Kidney epithelial cell (primary cell): ENCODE measurements around the gene CORO1A. TPM values are rescaled to one million over a fixed set of nuclear protein-coding genes. Genes with fewer than 3 reads are reported as not detected.
"Not testable (repeated sequence)": the region's sequence is repeated elsewhere in the genome, so short reads cannot be mapped to it uniquely, and the experiment has no call there.

ENCODE experiments used
- DNase-seq: peaks from one replicate; pipeline ENCODE4 v3.0.0-alpha.2; 2010; ENCODE audit warnings: low read depth
- H3K27me3 ChIP-seq: 2 replicates; pipeline ENCODE4 v1.6.0; 2011; ENCODE audit warnings: low read length; ENCODE audit not compliant: control insufficient read depth, insufficient read depth
- H3K36me3 ChIP-seq: 2 replicates; pipeline ENCODE4 v1.5.1; 2011; ENCODE audit warnings: low read length; ENCODE audit not compliant: control insufficient read depth, insufficient read depth
- H3K4me3 ChIP-seq: 2 replicates; pipeline ENCODE4 v1.5.1; 2011; ENCODE audit warnings: low read depth, mild to moderate bottlenecking, control low read depth, low read length
- total RNA-seq: library from RNA; depleted of rRNA; stranded (reverse); fragments of >200 nt; gene quantifications from 2 replicates; pipeline ENCODE4 v1.2.3, GENCODE V29; 2015
- TF ChIP-seq, protein P1 (sequence below): IDR thresholded peaks from 2 replicates; pipeline ENCODE4 v1.5.1; 2011; ENCODE audit warnings: mild to moderate bottlenecking, moderate library complexity, low read length, control low read depth, inconsistent platforms; ENCODE audit not compliant: insufficient read depth, poor library complexity, severe bottlenecking

Gene CORO1A
- total RNA-seq, 1 donor from 2014 or later: 10.8 TPM

DNA sequence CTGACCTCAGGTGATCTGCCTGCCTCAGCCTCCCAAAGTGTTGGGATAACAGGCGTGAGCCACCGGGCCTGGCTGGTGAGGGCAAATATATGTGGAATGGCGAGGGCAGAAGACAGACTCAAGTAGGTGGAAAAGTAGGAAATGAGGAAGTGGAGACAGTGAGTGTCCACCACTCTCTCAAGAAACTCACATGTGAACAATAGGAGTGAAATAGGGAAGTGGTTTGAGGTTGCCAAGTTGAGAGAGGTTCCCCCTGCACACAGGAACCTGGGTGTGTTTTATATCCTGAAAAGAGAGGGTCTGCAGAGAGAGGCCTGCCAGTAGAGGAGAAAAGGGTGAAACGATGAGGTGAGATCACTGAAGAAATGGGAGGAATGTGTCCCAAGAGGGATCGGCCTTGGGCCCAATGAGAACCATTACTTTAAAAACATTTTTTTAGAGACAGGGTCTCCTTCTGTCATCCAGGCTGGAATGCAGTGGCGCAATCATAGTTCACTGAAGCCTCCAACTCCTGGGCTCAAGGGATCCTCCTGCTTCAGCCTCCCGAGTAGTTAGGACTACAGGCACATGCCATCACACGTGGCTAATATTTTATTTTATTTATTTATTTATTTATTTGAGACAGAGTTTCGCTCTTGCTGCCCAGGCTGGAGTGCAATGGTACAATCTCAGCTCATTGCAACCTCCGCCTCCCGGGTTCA is 17.1 kb upstream of the CORO1A start:
- H3K27me3 ChIP-seq: no peaks in the 10 kb centered on the region
- no peak for DNase-seq
- TF ChIP-seq, protein P1, sequence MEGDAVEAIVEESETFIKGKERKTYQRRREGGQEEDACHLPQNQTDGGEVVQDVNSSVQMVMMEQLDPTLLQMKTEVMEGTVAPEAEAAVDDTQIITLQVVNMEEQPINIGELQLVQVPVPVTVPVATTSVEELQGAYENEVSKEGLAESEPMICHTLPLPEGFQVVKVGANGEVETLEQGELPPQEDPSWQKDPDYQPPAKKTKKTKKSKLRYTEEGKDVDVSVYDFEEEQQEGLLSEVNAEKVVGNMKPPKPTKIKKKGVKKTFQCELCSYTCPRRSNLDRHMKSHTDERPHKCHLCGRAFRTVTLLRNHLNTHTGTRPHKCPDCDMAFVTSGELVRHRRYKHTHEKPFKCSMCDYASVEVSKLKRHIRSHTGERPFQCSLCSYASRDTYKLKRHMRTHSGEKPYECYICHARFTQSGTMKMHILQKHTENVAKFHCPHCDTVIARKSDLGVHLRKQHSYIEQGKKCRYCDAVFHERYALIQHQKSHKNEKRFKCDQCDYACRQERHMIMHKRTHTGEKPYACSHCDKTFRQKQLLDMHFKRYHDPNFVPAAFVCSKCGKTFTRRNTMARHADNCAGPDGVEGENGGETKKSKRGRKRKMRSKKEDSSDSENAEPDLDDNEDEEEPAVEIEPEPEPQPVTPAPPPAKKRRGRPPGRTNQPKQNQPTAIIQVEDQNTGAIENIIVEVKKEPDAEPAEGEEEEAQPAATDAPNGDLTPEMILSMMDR: no peak
- H3K4me3 ChIP-seq: no peak overlapping the region
- H3K36me3 ChIP-seq: no peaks in the 10 kb centered on the region

DNA sequence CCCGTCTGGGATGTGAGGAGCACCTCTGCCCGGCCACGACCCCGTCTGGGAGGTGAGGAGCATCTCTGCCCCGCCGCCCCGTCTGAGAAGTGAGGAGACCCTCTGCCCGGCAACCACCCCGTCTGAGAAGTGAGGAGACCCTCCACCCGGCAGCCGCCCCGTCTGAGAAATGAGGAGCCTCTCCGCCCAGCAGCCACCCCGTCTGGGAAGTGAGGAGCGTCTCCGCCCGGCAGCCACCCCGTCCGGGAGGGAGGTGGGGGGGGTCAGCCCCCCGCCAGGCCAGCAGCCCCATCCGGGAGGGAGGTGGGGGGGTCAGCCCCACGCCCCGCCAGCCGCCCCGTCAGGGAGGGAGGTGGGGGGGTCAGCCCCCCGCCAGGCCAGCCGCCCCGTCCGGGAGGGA is 14.7 kb upstream of the CORO1A start:
- not testable (repeated sequence) for H3K36me3 ChIP-seq, H3K4me3 ChIP-seq, DNase-seq, H3K27me3 ChIP-seq

DNA sequence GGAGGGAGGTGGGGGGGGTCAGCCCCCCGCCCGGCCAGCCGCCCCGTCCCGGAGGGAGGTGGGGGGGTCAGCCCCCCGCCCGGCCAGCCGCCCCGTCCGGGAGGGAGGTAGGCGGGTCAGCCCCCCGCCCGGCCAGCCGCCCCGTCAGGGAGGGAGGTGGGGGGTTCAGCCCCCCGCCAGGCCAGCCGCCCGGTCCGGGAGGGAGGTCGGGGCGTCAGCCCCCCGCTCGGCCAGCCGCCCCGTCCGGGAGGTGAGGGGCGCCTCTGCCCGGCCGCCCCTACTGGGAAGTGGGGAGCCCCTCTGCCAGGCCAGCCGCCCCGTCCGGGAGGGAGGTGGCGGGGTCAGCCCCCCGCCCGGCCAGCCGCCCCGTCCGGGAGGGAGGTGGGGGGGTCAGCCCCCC is 14.0 kb upstream of the CORO1A start:
- H3K36me3 ChIP-seq, DNase-seq, H3K4me3 ChIP-seq, H3K27me3 ChIP-seq: not testable (repeated sequence)

DNA sequence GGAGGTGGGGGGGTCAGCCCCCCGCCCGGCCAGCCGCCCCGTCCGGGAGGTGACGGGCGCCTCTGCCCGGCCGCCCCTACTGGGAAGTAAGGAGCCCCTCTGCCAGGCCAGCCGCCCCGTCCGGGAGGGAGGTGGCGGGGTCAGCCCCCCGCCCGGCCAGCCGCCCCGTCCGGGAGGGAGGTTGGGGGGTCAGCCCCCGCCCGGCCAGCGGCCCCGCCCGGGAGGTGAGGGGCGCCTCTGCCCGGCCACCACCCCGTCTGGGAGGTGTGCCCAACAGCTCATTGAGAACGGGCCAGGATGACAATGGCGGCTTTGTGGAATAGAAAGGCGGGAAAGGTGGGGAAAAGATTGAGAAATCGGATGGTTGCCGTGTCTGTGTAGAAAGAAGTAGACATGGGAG is 13.3 kb upstream of the CORO1A start:
- H3K4me3 ChIP-seq, H3K36me3 ChIP-seq, DNase-seq, H3K27me3 ChIP-seq: not testable (repeated sequence)

DNA sequence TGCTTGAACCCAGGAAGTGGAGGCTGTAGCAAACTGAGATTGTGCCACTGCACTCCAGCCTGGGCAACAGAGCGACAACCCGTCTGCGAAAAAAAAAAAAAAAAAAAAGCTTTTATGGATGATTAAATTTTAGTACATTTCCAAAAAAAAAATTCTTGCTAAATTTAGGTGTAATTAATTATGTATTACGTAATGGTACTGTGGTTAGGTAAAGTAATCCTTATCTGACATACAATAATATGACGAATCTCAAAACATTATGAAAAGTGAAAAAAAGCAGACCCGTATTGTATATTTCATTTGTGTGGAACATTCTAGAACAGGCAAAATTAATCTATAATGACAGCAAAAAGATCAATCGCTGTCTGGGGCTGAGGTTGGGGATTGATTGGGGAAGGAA is 10.3 kb upstream of the CORO1A start:
- no peak for DNase-seq
- no peaks in the 10 kb centered on the region for H3K36me3 ChIP-seq
- no peaks in the 10 kb centered on the region for H3K27me3 ChIP-seq
- H3K4me3 ChIP-seq: no peak overlapping the region
- TF ChIP-seq, protein P1: no peak

DNA sequence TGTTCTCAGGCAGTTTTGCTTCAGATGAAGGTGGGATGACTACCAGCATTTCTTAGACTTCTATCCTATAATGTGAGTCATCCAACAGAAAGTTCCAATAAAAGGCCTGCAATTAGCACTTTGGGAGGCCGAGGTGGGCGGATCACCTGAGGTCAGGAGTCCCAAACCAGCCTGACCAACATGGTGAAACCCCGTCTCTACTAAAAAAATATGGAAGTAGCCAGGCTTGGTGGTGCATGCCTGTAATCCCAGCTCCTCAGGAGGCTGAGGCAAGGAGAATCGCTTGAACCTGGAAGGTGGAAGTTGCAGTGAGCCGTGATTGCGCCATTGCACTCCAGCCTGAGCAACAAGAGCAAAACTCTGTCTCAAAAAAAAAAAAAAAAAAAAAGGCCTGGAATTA is 6.5 kb upstream of the CORO1A start:
- H3K27me3 ChIP-seq, H3K36me3 ChIP-seq, DNase-seq: not testable (repeated sequence)

DNA sequence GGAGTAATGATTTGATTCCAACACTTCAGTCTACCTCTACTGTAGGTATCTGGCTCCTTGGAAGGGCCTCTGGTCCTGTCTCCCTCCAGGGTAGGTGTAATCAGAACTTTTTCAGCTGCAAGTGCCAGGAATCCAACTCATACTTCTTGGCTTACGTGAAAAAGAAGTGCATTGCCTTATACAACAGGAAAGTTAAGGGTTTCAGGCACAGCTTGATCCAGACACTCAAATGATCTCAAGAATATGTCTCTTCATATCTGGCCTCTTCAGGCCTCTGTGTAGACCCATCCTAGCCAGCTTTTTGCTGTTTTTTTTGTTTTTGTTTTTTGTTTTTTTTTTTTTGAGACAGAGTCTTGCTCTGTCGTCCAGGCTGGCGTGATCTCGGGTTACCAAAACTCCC is 4.2 kb upstream of the CORO1A start:
- no peak overlapping the region for H3K4me3 ChIP-seq
- DNase-seq: no peak
- no peaks in the 10 kb centered on the region for H3K36me3 ChIP-seq
- H3K27me3 ChIP-seq: no peaks in the 10 kb centered on the region
- TF ChIP-seq, protein P1: no peak

More for the DNA sequence above, 6.5 kb upstream of the CORO1A start:
- not testable (repeated sequence) for H3K4me3 ChIP-seq

DNA sequence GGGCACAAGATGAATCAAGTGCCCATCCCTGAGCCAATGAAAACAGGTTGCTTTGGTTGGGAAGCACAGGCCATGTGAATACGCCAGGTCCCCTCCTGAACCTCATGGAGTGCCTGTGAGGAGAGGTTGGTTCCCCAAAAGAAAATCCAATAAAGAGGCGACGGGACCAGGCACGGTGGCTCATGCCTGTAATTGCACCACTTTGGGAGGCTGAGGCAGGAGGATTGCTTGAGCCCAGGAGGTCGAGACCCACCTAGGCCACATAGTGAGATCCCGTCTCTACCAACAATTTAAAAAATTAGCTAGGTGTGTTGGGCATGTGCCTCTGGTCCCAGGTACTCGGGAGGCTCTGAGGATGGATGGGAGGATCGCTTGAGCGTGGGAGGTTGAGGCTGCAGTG is 3.5 kb upstream of the CORO1A start:
- no peak for DNase-seq
- TF ChIP-seq, protein P1: no peak
- Histone ChIP-seq H3K27me3 (no peaks in the 10 kb centered on the region), H3K4me3 (no peak overlapping the region), H3K36me3 (no peaks in the 10 kb centered on the region)
